Measurements from ENCODE around the gene RPS15. TPM values are rescaled to one million over a fixed set of nuclear protein-coding genes. Genes with fewer than 3 reads are reported as not detected.

The RPS15 gene
- total RNA-seq, 3 donors from 2014 or later (not counting 1 experiment from before 2014, with no cell fraction given): 731 to 872 (median 837) TPM

DNA sequence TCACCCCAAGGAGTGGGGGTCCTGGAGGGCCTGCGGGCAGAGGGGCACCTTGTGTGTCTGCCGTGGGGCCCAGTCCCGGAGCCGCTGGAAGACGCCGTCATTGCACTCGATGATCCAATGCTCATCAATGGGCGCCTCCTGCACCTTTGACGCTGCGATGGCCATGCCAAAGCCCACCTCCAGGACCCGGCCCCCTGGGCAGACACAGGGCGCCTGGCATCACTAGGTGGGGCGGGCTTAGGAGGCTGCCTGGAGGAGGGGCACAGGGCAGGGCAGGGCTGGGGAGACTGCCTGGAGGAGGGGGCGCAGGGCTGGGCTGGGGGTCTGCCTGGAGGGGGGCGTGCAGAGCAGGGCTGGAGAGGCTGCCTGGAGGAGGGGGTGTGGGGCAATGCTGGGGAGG, 38.5 kb upstream of the RPS15 start:
- Mint-ChIP-seq H3K27me3 (ENCODE audit: low read depth in 2 of 2) (peaks cover 0 to 3% of the 10 kb centered on the region in 2 donors), H3K27ac (no peak overlapping the region), H3K36me3 (no peaks in the 10 kb centered on the region), H3K9me3 (no peaks in the 10 kb centered on the region), H3K4me3 (no peak overlapping the region), H3K4me1 (peaks cover 7 to 12% of the 10 kb centered on the region in 2 donors)
- intact Hi-C loops (cut with micrococcal nuclease): loop anchor here (10.0 kb wide), 1 partner anchor 205 kb away; the partner anchor contains the start of gene UQCR11
- 95% methylated on average over 15 of the region's 15 CpGs for WGBS (ENCODE audit: insufficient coverage)
- Histone ChIP-seq H3K4me3 (ENCODE audit: low read length) (no peak overlapping the region), H3K27ac (ENCODE audit: low read length) (no peak overlapping the region), H3K36me3 (ENCODE audit: control insufficient read depth, insufficient read depth, low read length) (no peaks in the 10 kb centered on the region), H3K27me3 (ENCODE audit: control insufficient read depth, insufficient read depth, low read length) (peaks cover 4% of the 10 kb centered on the region), H3K9me3 (ENCODE audit: control insufficient read depth, insufficient read depth, low read length) (no peaks in the 10 kb centered on the region), H3K4me1 (ENCODE audit: control insufficient read depth, insufficient read depth, low read length) (peaks cover 33% of the 10 kb centered on the region)
- no peak for ATAC-seq
- TF ChIP-seq, protein P1, sequence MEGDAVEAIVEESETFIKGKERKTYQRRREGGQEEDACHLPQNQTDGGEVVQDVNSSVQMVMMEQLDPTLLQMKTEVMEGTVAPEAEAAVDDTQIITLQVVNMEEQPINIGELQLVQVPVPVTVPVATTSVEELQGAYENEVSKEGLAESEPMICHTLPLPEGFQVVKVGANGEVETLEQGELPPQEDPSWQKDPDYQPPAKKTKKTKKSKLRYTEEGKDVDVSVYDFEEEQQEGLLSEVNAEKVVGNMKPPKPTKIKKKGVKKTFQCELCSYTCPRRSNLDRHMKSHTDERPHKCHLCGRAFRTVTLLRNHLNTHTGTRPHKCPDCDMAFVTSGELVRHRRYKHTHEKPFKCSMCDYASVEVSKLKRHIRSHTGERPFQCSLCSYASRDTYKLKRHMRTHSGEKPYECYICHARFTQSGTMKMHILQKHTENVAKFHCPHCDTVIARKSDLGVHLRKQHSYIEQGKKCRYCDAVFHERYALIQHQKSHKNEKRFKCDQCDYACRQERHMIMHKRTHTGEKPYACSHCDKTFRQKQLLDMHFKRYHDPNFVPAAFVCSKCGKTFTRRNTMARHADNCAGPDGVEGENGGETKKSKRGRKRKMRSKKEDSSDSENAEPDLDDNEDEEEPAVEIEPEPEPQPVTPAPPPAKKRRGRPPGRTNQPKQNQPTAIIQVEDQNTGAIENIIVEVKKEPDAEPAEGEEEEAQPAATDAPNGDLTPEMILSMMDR (IDR thresholded peaks at IDR 0.05): no peak
- no peak for DNase-seq

- intact Hi-C loops (cut with micrococcal nuclease): loop anchor here (10.0 kb wide), 1 partner anchor 204 kb away; the partner anchor contains the start of gene UQCR11
- peaks cover 0 to 3% of the 10 kb centered on the region in 2 donors for H3K27me3 Mint-ChIP-seq (ENCODE audit: low read depth in 2 of 2)
- H3K36me3 Mint-ChIP-seq: no peaks in the 10 kb centered on the region
- no peak for ATAC-seq
- Histone ChIP-seq H3K9me3 (ENCODE audit: control insufficient read depth, insufficient read depth, low read length) (no peaks in the 10 kb centered on the region), H3K27me3 (ENCODE audit: control insufficient read depth, insufficient read depth, low read length) (peaks cover 4% of the 10 kb centered on the region), H3K27ac (ENCODE audit: low read length) (no peak overlapping the region), H3K36me3 (ENCODE audit: control insufficient read depth, insufficient read depth, low read length) (no peaks in the 10 kb centered on the region), H3K4me1 (ENCODE audit: control insufficient read depth, insufficient read depth, low read length) (peaks cover 33% of the 10 kb centered on the region), H3K4me3 (ENCODE audit: low read length) (peak overlapping the region; percentile 30)
- peak overlapping the region; percentile 59 for H3K4me3 Mint-ChIP-seq
- H3K4me1 Mint-ChIP-seq: peaks cover 7 to 12% of the 10 kb centered on the region in 2 donors
- H3K27ac Mint-ChIP-seq: no peak overlapping the region
- DNase-seq: no peak
- WGBS (ENCODE audit: insufficient coverage): 46% methylated on average over 35 of the region's 36 CpGs
- TF ChIP-seq, protein P1 (IDR thresholded peaks at IDR 0.05): no peak
- no peaks in the 10 kb centered on the region for H3K9me3 Mint-ChIP-seq
These were observed 37.7 kb upstream of the RPS15 start for GRCh38 chr19:1400281-1401137.

GRCh38 chr19:1401138-1401888, 36.9 kb upstream of the RPS15 start, which contains the start of gene GAMT:
Gene GAMT (minus strand): TSS chr19:1401542. CDS start chr19:1401476, 66 bp downstream.
- TF ChIP-seq, protein P1 (IDR thresholded peaks at IDR 0.05): peak; percentile 69
- no peak within 1 kb of the TSS for H3K27ac ChIP-seq (ENCODE audit: low read length)
- under 1% methylated on average over 87 of the region's 87 CpGs for WGBS (ENCODE audit: insufficient coverage)

More at GRCh38 chr19:1401138-1401888, 36.9 kb upstream of the RPS15 start, which contains the start of gene GAMT:
- peak within 1 kb of the TSS in 1 of 2 donors; percentile 66 for H3K27ac Mint-ChIP-seq
- Histone ChIP-seq H3K27me3 (ENCODE audit: control insufficient read depth, insufficient read depth, low read length) (peaks cover 4% of the 10 kb centered on the region), H3K4me1 (ENCODE audit: control insufficient read depth, insufficient read depth, low read length) (peaks cover 34% of the 10 kb centered on the region), H3K9me3 (ENCODE audit: control insufficient read depth, insufficient read depth, low read length) (no peaks in the 10 kb centered on the region), H3K4me3 (ENCODE audit: low read length) (peak within 1 kb of the TSS; percentile 30), H3K36me3 (ENCODE audit: control insufficient read depth, insufficient read depth, low read length) (no peaks in the 10 kb centered on the region)
- peaks cover 0 to 3% of the 10 kb centered on the region in 2 donors for H3K27me3 Mint-ChIP-seq (ENCODE audit: low read depth in 2 of 2)
- H3K9me3 Mint-ChIP-seq: no peaks in the 10 kb centered on the region
- intact Hi-C loops (cut with micrococcal nuclease): loop anchor here (10.0 kb wide), 1 partner anchor 203 kb away; the partner anchor contains the start of gene UQCR11
- peak; percentile 35 to 78 for DNase-seq
- no peaks in the 10 kb centered on the region for H3K36me3 Mint-ChIP-seq
- ATAC-seq: peak; percentile 73 to 84 (median 78)
- peak within 1 kb of the TSS; percentile 70 for H3K4me3 Mint-ChIP-seq
- peaks cover 8 to 13% of the 10 kb centered on the region in 2 donors for H3K4me1 Mint-ChIP-seq
